Measurements from ENCODE around the gene FLVCR2.

The FLVCR2 gene

GRCh38 chr14:75587388-75587787 lies 9.0 kb downstream of the FLVCR2 start:
- TF ChIP-seq FOXP2 (optimal IDR thresholded peaks at IDR 0.05; ENCODE audit: borderline replicate concordance, extremely low read depth, extremely low read length, insufficient read depth), result no peak
- TF ChIP-seq REST (IDR thresholded peaks at IDR 0.05; ENCODE audit: insufficient read depth in 1 of 2, low read depth in 2 of 2, low read length in 2 of 2), result no peak
- TF ChIP-seq POLR2AphosphoS5 (IDR thresholded peaks at IDR 0.05; ENCODE audit: low read depth, low read length), result no peak
- no peak for TF ChIP-seq TAF1 (IDR thresholded peaks at IDR 0.05; ENCODE audit: borderline replicate concordance, insufficient read depth, low read length)
- no peak for TF ChIP-seq SIN3A (IDR thresholded peaks at IDR 0.05; ENCODE audit: borderline replicate concordance, insufficient read depth, low read length)

- no peak for TF ChIP-seq POLR2AphosphoS5 (IDR thresholded peaks at IDR 0.05; ENCODE audit: low read depth, low read length)
- TF ChIP-seq SIN3A (IDR thresholded peaks at IDR 0.05; ENCODE audit: borderline replicate concordance, insufficient read depth, low read length), result no peak
- no peak for TF ChIP-seq FOXP2 (optimal IDR thresholded peaks at IDR 0.05; ENCODE audit: borderline replicate concordance, extremely low read depth, extremely low read length, insufficient read depth)
- no peak for TF ChIP-seq REST (IDR thresholded peaks at IDR 0.05; ENCODE audit: insufficient read depth in 1 of 2, low read depth in 2 of 2, low read length in 2 of 2)
- TF ChIP-seq TAF1 (IDR thresholded peaks at IDR 0.05; ENCODE audit: borderline replicate concordance, insufficient read depth, low read length), result no peak
Observed at GRCh38 chr14:75589931-75590330, 11.5 kb downstream of the FLVCR2 start.

DNA sequence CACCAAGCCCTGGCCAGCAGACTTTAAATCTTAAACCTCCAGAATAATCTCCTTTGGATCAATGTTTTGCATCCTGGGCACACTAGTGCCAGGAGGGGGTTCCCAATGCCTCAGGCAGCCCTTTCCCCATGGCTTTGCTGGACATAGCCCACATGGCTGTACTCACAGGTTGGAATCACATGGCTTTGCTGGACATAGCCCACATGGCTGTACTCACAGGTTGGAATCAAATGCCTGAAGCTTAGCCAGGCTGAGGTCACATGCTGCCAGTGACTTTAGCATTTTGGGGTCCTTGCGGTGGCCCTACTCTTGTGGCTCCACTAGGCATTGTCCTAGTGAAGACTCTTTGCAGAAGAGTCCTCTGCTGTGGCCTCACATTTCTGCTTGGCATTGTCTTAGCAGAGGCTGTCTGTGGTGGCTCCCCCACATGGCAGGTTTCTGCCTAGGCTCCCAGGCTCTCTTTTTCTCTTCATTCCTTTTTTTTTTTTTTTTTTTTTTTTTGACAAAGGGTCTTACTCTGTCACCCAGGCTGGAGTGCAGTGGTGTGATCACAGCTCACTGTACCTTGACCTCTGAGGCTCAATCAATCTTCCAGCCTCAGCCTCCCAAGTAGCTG lies 13.0 kb downstream of the FLVCR2 start:
- TF ChIP-seq TAF1 (IDR thresholded peaks at IDR 0.05; ENCODE audit: borderline replicate concordance, insufficient read depth, low read length), result no peak
- no peak for TF ChIP-seq POLR2AphosphoS5 (IDR thresholded peaks at IDR 0.05; ENCODE audit: low read depth, low read length)
- TF ChIP-seq SIN3A (IDR thresholded peaks at IDR 0.05; ENCODE audit: borderline replicate concordance, insufficient read depth, low read length), result no peak
- TF ChIP-seq REST (IDR thresholded peaks at IDR 0.05; ENCODE audit: insufficient read depth in 1 of 2, low read depth in 2 of 2, low read length in 2 of 2), result no peak
- TF ChIP-seq FOXP2 (optimal IDR thresholded peaks at IDR 0.05; ENCODE audit: borderline replicate concordance, extremely low read depth, extremely low read length, insufficient read depth), result no peak

DNA sequence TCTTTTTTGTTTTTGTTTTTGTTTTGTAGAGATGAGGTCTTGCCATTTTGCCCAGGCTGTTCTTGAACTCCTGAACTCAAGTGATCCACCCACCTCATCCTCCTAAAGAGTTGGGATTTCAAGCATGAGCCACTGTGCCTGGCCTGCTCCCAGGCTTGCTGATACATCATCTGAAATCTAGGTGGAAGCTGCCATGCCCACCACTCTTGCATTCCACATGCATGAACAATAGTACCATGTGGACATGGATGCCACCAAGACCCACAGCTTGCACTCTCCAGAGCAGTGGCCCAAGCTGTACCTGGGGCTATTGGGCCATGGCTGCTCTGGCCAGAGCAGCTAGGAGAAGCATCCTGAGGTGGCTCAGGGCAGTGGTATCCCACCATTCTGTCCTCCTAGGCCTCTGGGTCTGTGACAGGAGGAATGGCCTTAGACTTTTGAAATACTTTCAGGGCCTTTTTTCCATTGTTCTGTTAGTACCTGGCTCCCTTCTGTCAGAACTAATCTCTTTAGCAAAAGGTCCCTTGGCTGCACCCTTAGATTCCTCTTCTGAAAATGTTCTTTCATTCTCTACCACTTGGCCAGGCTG lies 13.7 kb downstream of the FLVCR2 start:
- no peak for TF ChIP-seq REST (IDR thresholded peaks at IDR 0.05; ENCODE audit: insufficient read depth in 1 of 2, low read depth in 2 of 2, low read length in 2 of 2)
- TF ChIP-seq POLR2AphosphoS5 (IDR thresholded peaks at IDR 0.05; ENCODE audit: low read depth, low read length), result no peak
- TF ChIP-seq TAF1 (IDR thresholded peaks at IDR 0.05; ENCODE audit: borderline replicate concordance, insufficient read depth, low read length), result no peak
- TF ChIP-seq FOXP2 (optimal IDR thresholded peaks at IDR 0.05; ENCODE audit: borderline replicate concordance, extremely low read depth, extremely low read length, insufficient read depth), result no peak
- no peak for TF ChIP-seq SIN3A (IDR thresholded peaks at IDR 0.05; ENCODE audit: borderline replicate concordance, insufficient read depth, low read length)

Measured in PFSK-1 (cell line).